GM19099 (cell line): ENCODE results near the gene SV2B.

ENCODE experiments used
- POLR2A ChIP-seq: IDR thresholded peaks from 3 replicates; pipeline ENCODE4 v1.6.1; 2011; ENCODE audit warnings: low read depth; ENCODE audit not compliant: insufficient read length; ENCODE audit errors: extremely low read depth

SV2B gene

DNA sequence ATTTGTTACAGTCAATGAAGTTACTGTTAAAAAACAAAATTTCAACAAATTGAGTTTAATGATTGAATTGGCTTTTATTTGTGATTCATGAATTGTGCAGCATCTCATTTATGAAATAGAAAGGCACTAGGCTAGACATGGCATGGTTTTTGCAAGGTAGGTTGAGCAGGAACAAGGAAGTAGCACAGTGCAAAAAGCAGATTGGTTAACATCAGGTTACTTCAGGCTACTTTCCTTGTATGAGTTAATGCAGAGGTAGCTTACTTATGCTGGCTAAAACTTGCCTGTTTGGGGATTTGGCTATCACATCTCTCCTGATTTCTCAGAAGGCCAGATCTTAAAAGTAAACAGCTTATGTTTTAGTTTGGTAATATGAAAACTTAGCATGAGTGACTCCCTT is 23.0 kb upstream of the SV2B start:
- TF ChIP-seq POLR2A, result no peak

DNA sequence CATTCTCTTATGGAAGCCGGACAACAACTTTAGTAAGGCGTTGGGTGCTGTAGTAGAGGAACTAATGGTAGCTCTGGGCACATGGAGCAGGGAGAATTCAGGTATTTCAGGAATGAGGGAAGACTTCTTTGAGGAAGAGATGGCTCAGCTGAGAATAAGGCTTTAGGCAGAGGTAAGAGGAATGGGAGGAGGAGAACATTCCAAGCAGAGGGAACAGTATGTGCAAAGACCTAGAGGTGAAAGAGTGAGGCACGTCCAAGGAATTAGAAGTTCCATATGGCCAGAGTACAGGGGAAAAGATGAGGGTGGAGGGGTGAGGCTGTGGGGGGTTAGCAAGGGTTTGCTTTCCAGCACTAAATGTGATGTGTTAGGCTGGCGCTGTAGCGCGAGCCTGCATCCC is 1.6 kb upstream of the SV2B start:
- no peak for TF ChIP-seq POLR2A

DNA sequence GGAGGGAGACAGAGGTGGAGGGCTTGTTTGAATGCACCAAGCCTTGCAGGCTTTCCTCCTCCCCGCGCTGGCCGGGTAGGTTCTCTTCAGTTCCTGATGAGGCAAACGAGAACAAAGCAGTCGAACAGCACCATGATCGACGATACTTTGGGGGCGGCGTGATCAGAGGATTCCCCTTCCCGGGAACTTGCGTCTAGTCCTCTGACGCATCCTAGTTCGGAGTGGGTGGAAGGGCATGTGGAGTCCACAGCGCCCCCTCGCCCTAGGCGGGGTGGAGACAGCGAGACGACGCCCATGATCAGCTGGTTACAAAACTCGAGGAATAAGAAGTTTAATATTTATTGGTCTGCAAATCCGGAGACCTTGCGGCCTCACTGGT is 452 bp upstream of the SV2B start:
- TF ChIP-seq POLR2A, result no peak

DNA sequence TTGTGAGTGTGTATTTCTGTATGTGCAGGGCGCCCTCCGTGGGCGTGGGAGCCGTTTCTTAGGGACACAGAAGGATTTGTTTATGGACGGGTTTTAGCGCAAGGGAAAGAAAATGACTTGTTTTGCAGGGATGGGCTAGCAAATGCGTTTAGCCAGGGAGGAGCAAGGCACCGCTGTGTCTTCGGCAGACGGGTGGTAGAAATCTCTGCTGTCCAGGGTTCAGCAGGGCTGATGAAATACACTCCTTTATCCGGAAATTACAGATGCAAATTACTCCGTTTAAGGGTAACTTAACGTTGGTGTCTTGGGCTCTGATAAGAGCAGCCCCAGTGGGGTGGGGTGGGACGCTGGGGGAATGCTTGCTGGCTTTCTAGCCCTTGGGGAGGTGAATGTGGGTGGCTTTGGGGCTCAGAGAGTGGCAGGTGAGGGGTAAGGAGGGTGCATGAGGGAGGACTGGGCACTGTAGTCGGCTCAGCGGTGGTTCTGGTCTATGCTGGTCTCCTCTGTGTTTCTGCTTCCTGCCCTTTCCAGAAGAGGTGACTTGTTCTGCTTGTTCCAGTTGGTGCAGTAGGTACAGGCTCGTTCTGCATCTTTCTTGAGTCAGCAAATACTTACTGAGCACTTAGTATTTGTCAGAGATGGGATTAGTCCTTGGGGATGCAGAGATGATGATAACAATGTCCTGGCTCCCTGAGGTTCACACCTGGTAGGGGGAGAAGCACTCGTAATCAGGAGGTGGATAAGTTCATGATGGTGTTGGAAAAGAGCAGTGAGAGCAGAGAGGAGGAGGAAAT is 954 bp downstream of the SV2B start:
- TF ChIP-seq POLR2A, result no peak

DNA sequence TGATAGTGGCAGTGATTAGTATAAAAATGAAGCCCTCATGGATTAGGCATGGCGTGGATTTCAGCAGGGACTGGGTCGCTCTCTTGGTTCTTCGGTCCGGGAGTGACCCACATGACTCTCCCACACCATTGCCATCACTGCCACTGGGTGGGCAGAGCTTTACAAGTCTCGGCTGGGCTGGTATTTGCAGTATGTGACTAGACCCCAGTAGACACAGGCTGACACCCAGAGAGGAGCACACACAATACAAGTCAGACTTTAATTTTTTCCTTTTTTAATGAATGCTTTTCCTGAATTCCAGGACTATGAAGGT is 1.5 kb downstream of the SV2B start:
- TF ChIP-seq POLR2A, result no peak

DNA sequence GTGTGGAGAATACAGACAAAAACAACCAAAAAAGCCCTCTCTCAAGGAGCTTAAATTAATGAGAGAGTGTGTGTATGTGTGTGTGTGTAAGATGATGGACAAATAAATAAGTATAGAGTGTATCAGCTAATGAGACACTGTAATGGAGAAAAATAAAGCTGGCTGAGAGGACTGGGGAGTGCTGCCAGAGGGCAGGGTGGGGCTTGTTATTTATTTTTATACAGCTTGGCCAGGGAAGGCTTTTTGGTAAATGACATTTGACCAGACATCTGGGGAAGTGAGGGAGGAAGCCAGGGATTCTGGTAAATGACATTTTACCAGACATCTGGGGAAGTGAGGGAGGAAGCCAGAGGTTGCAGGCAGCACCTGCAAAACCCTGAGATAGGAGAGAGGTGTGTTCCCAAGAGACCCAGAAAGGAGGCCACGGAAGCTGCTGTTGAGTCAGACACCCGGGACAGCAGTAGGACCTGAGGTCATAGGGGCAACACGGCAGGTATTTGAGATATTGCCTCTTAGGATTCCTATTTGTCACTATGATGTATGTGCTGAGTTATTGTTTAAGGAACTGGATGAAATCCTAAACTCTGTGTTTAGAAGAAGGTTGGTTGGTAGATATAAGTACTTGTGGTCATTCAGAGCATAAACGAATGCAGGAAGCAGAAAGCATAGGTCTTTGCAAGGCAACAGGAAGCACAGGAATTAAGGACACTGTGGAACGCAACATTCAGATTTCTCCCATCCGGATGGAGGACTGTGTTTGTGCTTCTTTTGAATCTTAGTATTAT is 2.7 kb downstream of the SV2B start:
- TF ChIP-seq POLR2A, result no peak

DNA sequence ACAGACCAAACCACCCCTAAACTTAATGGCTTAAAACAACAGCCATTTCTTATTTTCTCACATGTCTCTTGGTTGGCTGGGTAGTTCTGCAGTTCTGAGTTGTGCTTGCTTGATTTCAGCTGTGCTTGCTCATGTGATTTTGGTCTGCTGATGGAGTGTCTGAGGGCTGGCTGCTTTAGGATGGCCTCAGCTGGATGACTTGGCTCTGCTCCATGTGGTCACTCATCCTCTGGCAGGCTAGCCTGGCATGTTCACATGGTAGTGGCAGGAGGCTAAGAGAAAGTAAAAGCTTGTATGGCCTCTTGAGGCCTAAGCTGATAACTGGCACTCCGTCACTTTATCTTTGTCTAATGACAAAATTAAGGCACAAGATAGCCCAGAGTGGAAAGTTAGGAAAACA is 4.1 kb downstream of the SV2B start:
- TF ChIP-seq POLR2A, result no peak

DNA sequence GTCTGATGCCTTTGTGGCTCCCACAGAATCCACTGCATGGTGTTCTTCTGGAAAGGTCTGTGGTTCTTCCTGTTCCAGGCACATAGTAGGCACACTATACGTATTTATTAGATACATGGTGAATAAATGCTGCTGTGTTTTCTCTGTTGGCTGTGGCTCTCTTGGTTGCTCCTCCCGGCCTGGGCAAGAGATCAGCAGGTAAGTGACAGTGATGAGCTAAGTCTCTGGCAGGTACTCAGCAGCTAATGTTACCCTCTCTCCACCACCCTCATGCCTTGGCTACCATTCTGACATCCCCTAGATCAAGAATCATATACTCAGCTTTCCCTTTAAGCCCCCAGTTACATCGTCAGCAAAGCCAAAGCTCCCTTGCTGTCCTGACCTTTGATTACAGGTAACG is 8.4 kb downstream of the SV2B start:
- TF ChIP-seq POLR2A, result no peak

DNA sequence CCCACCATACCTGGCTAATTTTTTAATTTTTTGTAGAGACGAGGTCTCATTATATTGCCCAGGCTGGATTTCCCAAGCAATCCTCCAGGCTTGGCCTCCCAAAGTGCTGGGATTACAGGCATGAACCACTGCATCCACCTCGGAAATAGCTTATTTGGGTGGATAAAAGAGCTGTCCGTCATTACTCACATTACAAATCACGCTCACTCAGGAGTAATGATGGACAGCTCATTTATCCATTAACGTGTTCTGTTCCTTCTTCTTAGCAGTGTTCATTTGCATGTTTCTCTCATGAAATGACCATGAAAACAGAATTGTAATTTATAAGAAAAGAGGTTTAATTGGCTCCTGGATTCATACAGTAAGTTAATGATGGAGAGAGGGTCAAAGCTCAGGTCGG is 9.8 kb downstream of the SV2B start:
- no peak for TF ChIP-seq POLR2A

DNA sequence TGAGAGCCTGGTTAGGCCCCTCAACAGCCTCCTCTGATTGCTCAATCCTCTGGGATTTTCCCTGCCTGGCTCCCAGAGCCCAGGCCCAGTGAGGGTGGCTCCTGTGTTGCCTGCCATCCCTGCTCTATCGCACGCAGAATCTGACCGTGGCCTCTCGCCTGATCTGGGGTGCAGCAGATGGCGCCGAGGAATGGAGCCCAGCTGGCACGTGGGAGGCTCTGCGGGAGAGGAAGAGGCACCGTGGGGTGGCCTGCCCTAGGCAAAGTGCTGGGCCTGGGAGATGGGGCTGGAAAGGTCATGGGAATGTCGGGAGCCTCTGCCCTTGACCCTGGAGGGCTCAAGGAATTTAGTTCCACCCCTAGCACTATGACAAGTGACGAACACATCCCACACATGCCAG is 10.3 kb downstream of the SV2B start:
- TF ChIP-seq POLR2A, result no peak

DNA sequence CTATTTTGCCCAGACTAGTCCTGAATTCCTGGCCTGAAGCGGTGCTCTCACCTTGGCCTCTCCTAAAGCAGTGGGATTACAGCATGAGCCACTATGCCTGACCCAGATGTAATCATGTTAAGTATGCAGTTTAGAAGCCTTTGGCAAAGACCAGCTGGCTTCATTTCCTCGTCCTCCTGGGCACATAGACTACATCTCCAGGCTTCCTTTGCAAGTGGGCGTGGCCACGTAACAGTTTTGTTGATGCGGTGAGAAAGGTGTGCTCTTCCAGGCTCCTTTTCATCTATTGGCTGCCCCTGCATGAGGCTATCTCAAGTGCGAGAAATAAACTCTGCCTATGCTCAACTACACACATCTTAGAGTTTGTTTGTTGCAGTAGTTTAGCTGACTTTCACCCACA is 13.0 kb downstream of the SV2B start:
- TF ChIP-seq POLR2A, result no peak

DNA sequence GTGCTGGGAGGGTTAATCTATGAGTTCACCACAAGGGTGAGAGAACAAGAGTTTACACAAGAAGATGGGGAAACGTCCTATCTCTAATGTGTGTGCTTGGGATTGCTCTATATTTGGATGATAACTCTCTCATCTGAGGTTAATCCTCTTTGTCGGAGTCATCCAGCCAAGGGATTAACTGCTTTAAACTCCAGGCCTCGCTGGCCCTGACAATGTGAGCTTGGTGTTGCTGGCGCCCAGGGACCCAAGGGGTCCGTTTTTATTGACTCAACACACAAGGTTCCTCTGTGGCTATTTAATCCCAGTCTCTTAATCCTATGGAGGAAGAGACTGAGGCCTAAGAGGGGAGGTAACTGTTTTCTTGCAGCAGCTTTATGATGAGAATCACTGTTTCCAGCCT is 14.2 kb downstream of the SV2B start:
- TF ChIP-seq POLR2A, result no peak

DNA sequence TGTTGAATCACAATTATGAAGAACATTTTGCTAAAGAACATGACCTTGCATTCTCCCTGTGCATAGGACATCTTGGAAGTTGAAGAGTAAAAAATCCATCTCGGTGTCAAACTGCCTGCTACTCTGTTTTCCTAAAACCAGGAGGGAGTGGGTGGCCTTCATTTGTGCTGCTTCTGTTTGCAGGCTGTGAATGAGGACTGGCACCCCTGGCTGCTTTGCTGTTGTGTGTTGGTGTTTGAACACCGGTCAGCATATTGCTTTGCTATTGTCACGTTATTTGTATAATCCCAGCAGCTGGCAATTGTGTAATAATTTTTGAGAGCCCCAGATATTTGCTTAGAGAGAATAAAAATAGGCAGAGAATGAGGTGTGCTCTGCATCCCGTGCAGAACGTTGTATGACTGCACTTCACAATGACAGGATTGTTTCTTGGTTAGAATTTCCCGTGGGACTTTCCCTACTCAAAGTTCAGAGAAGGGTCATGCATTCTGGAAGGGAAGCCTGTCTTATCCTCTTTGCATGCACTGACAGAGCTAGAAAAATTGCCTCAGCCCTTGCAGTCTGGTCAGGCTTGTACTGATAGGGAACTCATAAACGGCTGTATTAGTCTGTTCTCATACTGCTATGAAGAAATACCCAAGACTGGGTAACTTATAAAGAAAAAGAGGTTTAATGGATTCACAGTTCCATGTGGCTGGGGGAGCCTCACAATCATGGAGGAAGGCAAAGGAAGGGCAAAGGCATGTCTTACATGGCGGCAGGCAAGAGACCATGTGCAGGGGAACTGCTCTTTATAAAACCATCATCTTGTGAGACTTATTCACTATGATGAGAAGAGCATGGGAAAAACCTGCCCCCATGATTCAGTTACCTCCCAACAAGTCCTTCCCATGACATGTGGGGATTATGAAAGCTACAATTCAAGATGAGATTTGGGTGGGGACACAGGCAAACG is 16.3 kb downstream of the SV2B start:
- no peak for TF ChIP-seq POLR2A

DNA sequence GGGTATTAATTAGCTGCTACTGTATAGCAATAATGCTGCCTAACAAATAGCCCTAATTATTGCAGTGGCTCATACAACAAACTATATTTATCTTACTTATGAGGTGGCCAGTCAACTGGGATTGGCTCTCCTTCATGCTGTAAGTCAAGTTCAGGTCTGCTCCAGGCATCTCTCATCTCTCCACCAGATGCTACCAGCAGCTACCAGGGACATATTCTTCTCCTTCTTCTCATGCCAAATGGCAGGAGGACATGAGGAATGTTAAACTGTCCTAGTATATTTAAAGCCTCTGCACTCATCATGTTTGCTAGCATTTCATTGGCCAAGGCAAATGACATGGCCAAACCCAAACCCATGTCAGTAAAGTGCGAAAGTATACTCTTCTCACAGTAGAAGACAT is 17.3 kb downstream of the SV2B start:
- TF ChIP-seq POLR2A, result no peak

DNA sequence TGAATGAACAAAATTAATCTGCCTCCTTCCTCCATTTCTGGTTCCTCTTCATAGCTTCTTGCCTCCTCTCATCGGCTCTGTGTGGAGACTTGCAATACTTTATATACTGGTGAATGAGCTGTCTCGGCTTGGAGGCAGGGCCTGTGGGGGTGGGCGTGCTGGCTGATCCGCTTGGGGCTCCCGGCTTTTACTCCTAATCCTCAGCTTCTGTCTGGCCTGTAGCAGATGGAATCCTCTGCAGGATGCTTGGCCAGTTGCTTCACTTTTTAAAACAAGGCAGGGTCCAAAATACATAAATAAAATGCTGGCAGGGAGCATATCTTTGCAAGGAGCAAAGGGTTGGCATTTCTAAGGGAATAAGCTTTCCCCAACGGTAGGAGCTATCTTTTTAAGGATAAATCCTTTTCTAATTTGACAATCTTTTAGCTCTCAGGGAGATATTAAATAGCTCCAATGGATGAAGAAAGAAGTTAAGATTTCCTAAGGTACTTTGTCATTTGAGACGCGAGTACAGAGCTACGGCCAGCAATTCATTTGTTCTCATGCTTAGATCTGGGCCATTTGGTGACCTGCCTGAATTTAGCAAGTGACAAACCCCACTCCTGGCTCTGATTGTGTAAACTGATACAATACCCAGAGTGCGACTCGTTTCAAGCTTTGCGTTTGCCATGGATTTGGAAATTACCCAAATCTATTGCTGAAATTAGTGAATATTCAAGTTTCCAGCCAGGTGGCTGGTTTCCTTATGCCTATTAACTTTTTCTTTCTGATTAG is 18.9 kb downstream of the SV2B start:
- TF ChIP-seq POLR2A, result no peak
